ENCODE measurements around the gene RRAS.
A peak's percentile ranks its signal among the peaks of the same experiment; 100 is the strongest.

RRAS gene

DNA sequence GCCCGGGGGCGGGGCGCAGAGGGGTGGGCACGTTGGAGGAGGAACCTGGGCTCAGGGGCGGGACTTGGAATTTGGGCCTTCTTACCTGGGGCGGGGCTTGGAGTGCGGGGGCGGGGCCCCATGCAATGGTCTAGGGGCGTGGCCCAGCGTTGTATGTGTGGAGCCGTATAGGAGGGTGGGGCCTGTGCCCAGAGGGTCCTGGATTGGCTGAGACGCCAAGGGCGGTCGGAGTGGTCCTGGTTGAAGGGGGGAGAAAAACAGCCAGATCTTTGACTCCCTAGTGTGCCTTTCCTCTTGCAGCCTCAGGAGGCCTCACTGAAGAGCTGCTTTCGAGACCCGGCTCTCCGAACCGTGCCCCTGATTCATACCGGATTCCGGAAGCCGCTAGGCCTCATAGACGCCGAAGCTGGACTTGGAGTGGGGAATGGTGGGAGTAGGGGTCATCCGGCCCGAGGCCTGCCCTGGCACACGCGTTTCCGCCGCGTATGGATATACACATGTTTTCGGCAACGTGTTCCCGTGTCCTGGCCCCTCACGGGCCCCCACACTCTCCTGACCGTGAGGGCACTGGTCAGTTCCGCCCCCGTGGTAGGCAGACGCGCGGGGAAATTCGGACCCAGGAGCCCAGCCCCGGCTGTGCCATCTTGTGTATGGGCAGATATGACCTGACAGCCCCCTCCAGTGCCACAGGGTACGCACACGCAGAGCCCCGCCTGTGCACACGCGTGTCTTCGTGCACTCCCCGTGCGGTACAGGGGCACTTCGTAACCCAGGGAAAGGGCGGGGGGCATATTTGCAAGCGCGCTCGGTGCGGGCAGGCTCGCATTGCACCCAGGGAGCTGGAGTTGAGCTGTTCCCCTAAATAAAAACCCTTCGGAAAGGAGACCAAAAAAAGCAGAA is 49.6 kb downstream of the RRAS start:
- peak overlapping the region; percentile 88 for H3K4me2 ChIP-seq (ENCODE audit: low read depth, low read length, poor library complexity, severe bottlenecking)
- peaks cover 31% of the 10 kb centered on the region for H3F3A ChIP-seq (ENCODE audit: insufficient read depth)
- H3K27me3 ChIP-seq (ENCODE audit: low read length), result no peaks in the 10 kb centered on the region
- no peaks in the 10 kb centered on the region; the same call in 1 of the 2 replicates for H4K20me1 ChIP-seq (ENCODE audit: low read depth, low read length)
- peak overlapping the region; percentile 89 for H3K9ac ChIP-seq (ENCODE audit: low read length)
- peaks cover 2% of the 10 kb centered on the region; the same call in 1 of the 2 replicates for H3K36me3 ChIP-seq (ENCODE audit: low read length)
- peak overlapping the region; percentile 95 for H3K27ac ChIP-seq (ENCODE audit: low read depth, low read length)
- H3K79me2 ChIP-seq (ENCODE audit: insufficient read depth, low read length), result peaks cover 29% of the 10 kb centered on the region
- TF ChIP-seq, protein P1, sequence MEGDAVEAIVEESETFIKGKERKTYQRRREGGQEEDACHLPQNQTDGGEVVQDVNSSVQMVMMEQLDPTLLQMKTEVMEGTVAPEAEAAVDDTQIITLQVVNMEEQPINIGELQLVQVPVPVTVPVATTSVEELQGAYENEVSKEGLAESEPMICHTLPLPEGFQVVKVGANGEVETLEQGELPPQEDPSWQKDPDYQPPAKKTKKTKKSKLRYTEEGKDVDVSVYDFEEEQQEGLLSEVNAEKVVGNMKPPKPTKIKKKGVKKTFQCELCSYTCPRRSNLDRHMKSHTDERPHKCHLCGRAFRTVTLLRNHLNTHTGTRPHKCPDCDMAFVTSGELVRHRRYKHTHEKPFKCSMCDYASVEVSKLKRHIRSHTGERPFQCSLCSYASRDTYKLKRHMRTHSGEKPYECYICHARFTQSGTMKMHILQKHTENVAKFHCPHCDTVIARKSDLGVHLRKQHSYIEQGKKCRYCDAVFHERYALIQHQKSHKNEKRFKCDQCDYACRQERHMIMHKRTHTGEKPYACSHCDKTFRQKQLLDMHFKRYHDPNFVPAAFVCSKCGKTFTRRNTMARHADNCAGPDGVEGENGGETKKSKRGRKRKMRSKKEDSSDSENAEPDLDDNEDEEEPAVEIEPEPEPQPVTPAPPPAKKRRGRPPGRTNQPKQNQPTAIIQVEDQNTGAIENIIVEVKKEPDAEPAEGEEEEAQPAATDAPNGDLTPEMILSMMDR (IDR thresholded peaks at IDR 0.05; ENCODE audit: insufficient read depth, low read length, poor library complexity, severe bottlenecking), result no peak
- no peak for TF ChIP-seq EZH2phosphoT487 (conservative IDR thresholded peaks at IDR 0.05; ENCODE audit: low read length)
- H3K4me3 ChIP-seq (ENCODE audit: insufficient read depth, low read length, poor library complexity, severe bottlenecking), result peak overlapping the region; percentile 67
- H3K9me3 ChIP-seq (ENCODE audit: insufficient read depth, low read length), result no peaks in the 10 kb centered on the region
- no peaks in the 10 kb centered on the region for H3K9me2 ChIP-seq (replicated peaks; ENCODE audit: insufficient read depth, low read length)
- peak overlapping the region; percentile 8 for H2AFZ ChIP-seq (ENCODE audit: low read depth, low read length, severe bottlenecking)

GRCh38 chr19:49589502-49589905 is 50.4 kb downstream of the RRAS start:
- no peaks in the 10 kb centered on the region for H3K9me3 ChIP-seq (ENCODE audit: insufficient read depth, low read length)
- no peaks in the 10 kb centered on the region for H3K27me3 ChIP-seq (ENCODE audit: low read length)
- peaks cover 1% of the 10 kb centered on the region; the same call in 1 of the 2 replicates for H3K36me3 ChIP-seq (ENCODE audit: low read length)
- H2AFZ ChIP-seq (ENCODE audit: low read depth, low read length, severe bottlenecking), result no peak overlapping the region
- H3K27ac ChIP-seq (ENCODE audit: low read depth, low read length), result no peak overlapping the region
- no peak for TF ChIP-seq EZH2phosphoT487 (conservative IDR thresholded peaks at IDR 0.05; ENCODE audit: low read length)
- TF ChIP-seq, protein P1 (IDR thresholded peaks at IDR 0.05; ENCODE audit: insufficient read depth, low read length, poor library complexity, severe bottlenecking), result no peak
- H3K9ac ChIP-seq (ENCODE audit: low read length), result no peak overlapping the region
- no peaks in the 10 kb centered on the region; the same call in 1 of the 2 replicates for H4K20me1 ChIP-seq (ENCODE audit: low read depth, low read length)
- no peak overlapping the region for H3K4me2 ChIP-seq (ENCODE audit: low read depth, low read length, poor library complexity, severe bottlenecking)
- no peak overlapping the region for H3K4me3 ChIP-seq (ENCODE audit: insufficient read depth, low read length, poor library complexity, severe bottlenecking)
- H3K79me2 ChIP-seq (ENCODE audit: insufficient read depth, low read length), result peaks cover 26% of the 10 kb centered on the region
- no peaks in the 10 kb centered on the region for H3K9me2 ChIP-seq (replicated peaks; ENCODE audit: insufficient read depth, low read length)
- peaks cover 31% of the 10 kb centered on the region for H3F3A ChIP-seq (ENCODE audit: insufficient read depth)

DNA sequence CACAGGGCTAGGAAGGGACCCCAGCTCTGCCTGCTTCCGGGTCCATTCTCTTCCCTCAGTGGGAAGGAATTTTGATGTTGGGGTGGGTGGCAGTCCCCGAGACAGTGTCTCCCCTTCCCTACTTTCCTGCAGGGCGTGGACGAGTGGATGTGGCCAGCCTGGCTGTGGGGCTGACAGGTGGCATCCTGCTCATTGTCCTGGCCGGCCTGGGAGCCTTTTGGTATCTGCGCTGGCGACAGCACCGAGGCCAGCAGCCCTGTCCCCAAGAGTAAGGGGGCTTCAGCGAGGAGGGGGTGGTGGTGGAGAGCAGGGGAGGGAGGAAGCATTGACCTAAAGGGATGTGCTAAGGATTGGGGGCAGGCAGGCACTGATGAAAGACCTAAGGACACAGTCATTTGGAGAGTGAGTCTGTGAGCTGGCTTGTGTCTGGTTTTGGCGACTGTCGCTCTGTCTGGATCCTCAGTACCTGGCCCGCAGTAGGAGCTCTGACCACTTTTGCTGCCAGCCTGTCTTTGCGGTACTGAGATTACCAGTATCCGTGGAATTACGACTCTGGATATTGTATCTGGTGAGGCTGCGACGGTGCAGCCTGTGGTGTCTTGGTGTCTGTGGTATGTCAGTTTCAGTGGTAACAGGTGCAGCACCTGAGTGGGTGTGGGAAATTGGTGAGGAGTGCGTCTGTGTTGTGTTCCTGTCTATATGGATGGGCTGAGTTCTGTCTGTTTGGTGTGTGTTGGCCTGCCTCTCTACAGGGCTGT is 51.4 kb downstream of the RRAS start:
- Histone ChIP-seq H3K4me3 (ENCODE audit: insufficient read depth, low read length, poor library complexity, severe bottlenecking) (no peak overlapping the region), H3F3A (ENCODE audit: insufficient read depth) (peaks cover 26% of the 10 kb centered on the region), H3K36me3 (ENCODE audit: low read length) (no peaks in the 10 kb centered on the region), H3K4me2 (ENCODE audit: low read depth, low read length, poor library complexity, severe bottlenecking) (no peak overlapping the region), H3K27ac (ENCODE audit: low read depth, low read length) (no peak overlapping the region), H3K79me2 (ENCODE audit: insufficient read depth, low read length) (peaks cover 16% of the 10 kb centered on the region), H3K9me2 (replicated peaks; ENCODE audit: insufficient read depth, low read length) (no peaks in the 10 kb centered on the region), H2AFZ (ENCODE audit: low read depth, low read length, severe bottlenecking) (no peak overlapping the region), H4K20me1 (ENCODE audit: low read depth, low read length) (no peaks in the 10 kb centered on the region), H3K9me3 (ENCODE audit: insufficient read depth, low read length) (no peaks in the 10 kb centered on the region), H3K9ac (ENCODE audit: low read length) (no peak overlapping the region), H3K27me3 (ENCODE audit: low read length) (no peaks in the 10 kb centered on the region)
- TF ChIP-seq, protein P1 (IDR thresholded peaks at IDR 0.05; ENCODE audit: insufficient read depth, low read length, poor library complexity, severe bottlenecking), result no peak
- no peak for TF ChIP-seq EZH2phosphoT487 (conservative IDR thresholded peaks at IDR 0.05; ENCODE audit: low read length)

All from SU-DHL-6 (cell line).